Astrocyte of the hippocampus (primary cell): ENCODE measurements around the gene H2BK1.

Source experiments
- DNase-seq: peaks from one replicate; pipeline ENCODE4 v3.0.0; 2011; ENCODE audit warnings: low read depth, low spot score

H2BK1 gene

DNA sequence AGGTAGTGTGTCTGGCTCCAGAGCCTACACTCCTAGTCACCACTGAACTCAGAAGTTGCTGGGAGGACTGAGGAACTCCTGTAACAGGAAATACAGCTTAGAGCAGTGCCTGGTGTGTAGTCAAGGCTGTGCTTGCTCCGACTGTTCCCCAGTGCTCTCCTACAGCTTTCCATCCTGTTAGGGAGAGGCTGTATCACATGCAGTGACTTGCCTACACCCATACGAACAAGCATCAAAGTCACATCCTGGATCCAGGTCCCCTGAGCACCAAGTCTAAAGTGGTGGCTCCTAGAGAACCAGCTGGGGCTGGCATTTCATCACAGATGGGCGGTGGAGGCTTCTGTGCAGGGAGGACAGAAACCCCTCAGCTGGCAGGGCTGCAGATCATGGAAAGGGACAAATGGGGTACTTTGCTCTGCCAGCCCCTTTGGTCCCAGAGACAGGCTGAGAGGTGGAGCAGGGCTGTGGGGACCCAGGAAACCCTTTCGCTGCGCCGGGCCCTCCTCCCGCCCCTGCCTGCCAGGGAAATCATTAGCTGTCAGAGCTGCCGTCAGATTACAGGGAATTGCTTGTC, 30.9 kb downstream of the H2BK1 start:
- no peak for DNase-seq

DNA sequence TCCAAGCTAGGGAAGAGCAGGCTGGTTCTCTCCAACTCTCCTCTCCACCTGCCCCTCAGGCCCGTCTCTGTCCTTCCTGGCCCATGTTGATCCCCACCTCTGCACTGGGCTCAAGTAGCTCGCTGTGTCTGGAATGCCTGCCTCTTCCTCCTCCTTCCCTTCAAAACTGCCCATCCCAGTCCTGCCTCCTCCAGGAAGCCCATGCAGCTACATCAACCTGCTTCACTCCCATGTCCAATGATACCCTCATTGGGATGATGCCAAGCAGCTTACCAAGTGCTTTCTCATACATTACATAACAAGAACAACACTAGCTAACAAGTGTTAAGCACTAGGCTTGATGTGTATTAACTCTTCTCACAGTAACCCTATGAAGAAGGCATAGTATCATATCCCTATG, 31.5 kb downstream of the H2BK1 start:
- no peak for DNase-seq

DNA sequence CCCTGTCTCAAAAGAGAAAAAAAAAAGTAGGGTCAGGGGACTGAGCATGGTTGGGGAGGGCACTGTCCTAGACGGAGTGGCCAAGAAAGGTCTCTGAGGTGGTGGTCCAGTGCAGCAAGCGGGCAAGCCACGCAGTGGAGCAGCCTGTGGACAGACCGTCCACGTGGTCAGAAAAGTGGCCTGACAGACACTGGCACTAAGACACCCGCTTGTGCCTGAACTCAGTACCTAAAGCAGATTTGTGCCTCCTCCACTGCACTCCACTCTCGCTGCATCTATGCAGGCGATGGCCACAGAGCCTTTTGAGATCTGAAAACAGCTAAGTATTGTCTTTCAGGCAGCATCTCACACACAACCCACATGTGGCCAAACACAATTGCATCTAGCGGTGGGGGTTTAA, 32.1 kb downstream of the H2BK1 start:
- no peak for DNase-seq

DNA sequence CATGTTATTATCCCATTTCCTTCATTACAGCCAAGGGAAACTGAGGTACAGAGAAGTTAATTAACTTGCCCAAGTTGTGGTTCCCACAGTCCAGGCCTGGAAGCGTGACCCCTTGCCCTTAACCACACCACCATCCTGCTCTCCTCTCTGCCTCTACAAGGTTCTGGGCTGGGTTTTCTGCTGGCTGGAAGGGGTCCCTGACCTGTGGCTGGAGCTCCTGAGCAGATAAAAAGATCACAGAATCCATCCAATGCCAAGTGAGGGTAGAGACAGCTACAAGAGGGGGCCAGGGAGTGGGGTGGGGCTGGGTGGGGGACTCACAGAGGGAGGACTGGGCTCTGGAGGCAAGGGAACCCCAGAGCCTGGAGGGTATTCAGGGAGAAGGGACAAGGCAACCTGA, 33.0 kb downstream of the H2BK1 start:
- DNase-seq = no peak

DNA sequence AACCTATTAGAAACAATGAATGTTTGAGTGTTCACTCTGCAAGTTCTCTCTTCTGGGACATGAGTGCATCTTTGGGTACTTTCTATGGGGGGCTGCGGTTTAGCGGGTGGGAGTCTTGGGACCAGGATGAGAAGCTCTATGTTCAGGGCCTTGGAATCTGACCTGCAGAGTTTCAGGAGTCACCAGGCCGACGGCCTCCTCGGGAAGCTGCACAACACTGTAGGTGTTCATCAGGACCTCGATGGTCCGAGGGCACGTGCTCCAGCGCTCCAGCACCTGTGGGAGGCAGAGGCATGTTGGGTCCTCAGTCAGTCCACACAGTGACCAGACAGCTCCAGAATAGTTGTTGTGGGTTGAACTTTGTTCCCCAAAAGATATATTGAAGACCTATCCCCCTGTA, 33.9 kb downstream of the H2BK1 start:
- DNase-seq = no peak

DNA sequence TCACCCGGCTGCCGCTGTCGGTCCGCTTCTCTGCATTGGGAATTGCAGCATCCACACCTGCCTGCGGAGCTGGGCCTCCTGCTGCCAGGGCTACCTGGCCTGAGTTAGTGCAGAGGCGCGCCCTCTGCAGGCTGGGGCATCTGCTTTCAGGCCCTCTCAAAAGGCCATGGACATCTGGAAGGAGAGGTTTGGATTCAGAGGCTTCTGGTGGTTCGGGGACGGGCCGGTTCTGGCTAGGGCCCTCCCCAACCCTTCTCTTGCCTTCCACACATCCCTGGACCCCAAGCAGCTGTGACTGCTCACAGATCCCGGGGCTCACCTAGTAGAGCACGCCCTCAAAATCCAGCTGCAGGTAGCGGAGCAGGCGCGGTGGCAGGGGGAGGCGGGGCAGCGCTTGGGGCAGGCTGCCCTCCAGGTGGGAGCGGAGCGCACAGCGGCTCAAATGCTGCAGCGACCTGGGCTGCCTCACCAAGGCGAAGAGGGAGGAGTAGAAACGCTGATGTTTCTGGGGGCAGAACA, 34.4 kb downstream of the H2BK1 start:
- DNase-seq = no peak

DNA sequence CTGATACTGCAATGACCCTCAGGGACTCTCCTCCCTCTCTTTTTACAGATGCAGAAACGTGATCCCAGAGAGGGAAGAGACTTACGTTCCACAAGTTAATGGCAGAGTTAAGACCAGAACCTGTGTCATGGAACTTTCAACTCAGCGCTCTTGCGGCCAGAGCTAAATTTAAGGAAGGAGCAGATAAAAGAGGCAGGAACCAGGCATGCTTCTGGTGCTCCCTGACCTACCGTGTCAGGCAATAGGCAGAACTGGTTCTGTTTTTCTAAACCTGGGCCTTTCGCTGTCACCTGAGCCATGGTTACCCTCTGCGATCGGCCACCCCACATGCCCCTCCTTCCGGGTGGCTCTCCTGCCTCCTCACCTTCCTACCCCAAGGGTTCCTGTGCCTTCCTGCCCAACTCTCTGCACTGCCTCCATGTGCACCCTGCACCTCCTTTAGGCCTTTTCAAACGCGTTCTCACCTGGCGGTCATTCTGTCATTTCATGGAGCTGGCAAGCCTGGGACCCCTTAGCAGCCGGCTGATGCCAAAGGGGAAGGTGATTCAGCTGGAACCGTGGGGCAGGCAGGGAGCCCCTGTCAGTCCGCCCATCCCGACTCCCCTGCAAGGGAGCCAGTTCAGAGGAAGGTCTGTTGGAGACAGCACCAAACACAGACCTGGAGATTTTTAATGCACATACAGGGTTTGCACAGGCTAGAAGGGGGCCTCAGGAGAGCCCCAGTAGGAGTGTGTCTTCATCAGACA, 35.1 kb downstream of the H2BK1 start:
- DNase-seq = no peak

DNA sequence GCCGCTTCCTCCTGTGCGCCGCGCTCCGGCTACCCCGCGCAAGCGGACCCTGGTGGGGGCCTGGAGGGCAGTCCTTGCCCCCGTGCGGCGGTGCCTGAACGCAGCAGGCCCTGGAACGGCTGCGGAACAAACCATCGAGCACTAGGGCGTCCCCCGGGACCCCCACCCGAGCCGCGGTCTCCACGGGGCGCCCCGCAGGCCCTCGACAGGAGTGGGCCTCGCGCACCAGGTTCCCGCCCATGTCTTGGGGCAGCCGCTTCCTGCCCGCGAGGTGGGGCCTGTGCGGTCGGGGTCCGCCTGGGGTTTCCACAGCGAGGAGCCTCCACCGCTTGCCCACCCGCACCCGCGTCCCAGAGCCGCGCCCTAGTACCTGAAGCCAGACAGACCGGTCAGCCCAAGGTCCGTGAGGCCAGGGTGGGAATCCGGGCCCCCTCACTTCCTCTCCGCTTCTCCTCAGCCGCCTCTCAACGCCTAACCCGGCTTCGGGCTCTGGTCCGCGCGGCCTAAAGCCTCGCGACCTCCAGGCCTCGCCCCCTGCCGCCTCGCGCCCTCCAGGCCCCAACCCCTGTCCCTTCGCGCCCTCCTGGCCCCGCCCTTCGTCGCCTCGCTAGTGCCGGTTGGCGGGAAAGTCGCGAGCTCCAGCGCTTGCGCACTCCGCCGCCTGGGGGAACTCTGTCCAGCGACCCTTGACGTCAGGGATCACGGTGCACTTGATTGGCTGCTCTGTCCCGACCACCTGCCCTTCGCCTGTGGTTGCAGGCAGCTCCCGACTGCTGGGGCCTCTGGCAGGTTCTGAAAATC, 35.8 kb downstream of the H2BK1 start:
- peak; percentile 39 for DNase-seq

DNA sequence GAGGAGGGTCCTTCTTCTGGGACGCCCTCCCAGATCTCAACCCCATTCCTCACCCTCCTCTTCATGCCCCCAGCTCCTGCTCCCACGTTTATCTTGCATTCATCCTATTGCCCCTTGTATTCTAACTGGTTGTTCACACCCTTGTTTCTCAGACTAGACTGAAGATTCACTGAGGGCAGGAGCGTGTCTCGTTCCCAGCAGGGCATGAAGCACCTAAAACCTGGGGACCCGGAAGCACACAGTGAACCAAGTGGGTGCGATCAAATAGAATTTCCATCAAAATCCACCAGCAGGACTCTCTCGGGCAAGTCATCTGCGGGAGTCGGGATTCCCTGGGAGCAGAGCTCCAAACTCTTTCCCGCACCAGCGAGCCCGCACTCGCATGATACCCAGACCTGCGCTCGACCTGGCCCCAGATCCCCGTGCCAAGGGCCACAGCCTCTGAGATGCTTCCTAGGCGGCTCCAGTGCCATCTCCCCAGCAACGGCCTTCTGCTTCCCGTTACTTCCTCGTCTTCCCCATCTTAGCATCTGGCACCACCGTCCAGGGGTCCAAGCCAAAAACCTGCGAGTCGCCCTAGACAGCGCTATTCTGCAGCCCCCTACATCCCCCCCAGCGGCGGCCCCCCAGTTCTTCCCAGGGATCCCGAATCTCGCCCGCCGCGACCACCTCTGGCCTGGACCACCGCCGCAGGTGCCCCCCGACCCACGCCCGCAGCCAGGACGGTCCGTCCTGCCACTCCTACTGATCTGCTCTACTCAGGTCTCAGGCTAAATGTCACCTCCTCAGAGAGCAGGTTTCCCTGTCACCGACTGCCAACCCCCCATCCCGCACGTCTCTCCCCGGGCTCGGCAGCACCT, 36.7 kb downstream of the H2BK1 start:
- DNase-seq = no peak

DNA sequence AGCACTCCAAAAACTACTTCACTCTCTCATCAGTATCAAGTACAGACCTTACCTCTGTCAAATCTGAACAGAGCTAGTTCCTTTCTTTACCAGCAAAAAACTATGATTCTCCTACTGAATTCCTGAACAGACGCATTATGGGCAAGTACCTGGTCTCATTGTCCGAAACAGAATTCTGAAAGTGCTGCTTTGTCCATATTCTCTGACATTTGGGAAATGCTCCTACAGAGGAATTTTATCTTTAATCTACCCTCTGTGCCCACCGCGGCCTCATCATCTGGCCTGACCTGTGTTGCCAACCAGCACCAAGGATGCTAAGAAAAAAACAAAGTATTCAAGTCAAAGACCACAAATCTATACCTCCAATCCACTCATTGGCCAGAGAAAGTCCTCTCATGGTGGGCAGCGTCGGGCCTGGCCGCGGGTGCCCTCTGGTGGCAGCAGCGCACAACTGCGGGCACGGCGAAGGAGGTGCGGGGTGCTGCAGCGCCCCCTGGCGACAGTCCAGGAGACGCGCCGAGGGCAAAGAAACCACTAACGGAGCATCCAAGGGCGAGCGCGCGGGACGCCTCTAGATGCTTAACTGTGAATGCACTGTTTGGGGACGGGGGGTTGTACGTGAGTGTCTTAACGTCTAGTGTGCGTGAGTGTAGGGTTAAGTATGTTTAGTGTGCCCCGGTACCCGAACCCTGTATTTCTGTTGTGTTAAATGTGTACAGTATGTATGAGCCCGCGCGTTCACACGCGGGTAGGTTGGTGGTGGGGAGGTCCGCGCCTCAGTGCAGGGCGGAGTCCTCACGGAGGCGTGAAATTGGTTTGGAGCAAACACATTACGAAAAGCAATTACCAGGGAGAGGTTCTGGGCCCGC, 37.8 kb downstream of the H2BK1 start:
- DNase-seq = peak; percentile 89

DNA sequence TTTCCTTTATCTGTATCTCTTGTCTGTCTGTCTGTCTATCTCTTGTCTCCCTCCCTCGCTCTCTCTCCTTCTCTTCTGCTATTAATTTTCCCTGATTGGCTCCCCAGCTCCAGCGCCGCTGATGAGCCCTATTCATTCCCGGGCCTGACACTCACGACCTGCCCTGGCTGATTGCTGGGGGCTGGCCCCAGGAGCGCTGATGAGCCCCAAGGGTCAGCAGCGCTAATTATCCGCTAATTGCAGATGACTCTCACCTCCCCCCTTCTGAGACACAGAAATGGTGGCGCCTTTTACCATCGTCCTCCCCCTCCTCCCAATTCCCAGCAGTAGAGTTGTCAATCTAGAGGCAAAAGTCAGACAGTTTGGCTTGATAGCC, 41.5 kb downstream of the H2BK1 start:
- no peak for DNase-seq

DNA sequence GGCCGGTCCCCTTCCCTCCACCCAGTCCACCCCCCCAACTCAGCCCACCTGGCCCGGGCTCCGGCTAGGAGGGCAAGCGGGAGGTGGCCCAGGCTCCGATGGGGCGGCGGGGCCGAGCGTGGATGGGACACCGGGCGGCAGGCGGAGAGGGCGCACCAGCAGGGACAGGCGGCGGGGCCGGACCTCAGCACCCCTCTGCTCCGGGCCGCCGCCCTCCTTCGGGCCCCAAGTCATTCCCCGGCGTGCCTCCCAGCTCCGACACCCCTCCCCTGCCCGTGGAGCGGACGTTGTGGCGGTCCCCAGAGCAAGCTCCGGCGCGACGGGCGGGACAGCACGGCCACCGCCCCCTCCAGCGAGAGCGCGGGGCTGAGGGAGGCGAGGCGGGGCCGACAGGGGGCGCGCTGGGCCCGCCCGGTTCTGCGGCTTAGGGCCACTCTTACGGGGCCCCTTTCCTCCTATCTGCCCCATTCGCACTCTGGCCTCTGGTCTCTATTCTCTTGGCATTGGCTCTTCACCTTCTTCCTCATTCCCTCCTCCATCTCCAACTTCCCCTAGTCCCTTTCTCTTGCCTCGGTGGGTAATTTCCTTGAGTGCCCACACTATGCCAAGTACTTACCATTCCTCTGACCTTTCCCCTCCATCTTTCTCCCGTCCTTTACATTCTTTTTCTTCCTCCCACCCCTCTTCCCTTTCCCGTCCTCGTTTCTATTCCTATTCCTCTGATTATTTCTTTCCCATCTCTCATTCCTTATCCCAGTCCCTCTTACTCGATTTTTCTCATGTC, 42.1 kb downstream of the H2BK1 start:
- peak; percentile 50 for DNase-seq

DNA sequence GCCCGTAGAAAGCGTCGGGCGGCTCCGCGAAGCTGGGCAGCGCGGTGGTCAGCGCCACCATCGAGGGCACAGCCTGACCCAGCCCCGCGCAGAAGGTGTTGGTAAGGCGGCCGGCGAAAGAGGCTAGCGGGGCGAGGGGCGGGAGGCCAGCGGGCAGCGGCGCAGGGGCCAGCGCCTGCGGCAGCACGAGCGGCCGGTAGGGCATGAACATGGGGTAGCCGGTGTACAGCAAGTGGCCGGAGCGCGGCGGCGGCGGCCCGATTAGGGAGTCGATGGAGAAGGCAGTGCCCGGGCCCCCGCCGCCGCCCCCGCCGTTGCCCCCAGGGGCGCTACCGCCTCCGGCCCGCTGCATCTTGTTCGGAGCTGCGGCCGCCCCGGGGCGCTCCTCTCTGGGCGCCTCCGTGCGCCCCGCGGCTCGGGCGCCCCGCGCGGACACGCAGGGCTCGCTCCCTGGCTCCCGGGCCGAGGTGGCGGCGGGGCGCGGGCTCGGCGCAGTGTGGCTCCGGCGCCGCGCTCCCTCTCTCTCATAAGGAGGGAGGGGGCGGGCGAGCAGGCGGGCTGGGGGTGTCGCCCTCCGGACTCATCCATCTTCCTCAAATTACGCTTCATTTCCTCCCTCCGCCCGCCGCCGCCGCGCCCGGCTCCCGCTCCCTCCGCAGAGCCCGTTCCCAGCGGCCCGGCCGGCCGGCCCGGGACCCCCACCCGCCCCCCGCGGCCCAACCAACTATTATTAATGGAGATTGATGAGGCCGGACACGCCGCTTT, 42.9 kb downstream of the H2BK1 start, which contains the start of gene GBX1:
TSS of gene GBX1 (minus strand) at position 498 of the 765 bp plus-strand sequence. CDS start at position 352, 146 bp downstream.
- DNase-seq = peak; percentile 51

DNA sequence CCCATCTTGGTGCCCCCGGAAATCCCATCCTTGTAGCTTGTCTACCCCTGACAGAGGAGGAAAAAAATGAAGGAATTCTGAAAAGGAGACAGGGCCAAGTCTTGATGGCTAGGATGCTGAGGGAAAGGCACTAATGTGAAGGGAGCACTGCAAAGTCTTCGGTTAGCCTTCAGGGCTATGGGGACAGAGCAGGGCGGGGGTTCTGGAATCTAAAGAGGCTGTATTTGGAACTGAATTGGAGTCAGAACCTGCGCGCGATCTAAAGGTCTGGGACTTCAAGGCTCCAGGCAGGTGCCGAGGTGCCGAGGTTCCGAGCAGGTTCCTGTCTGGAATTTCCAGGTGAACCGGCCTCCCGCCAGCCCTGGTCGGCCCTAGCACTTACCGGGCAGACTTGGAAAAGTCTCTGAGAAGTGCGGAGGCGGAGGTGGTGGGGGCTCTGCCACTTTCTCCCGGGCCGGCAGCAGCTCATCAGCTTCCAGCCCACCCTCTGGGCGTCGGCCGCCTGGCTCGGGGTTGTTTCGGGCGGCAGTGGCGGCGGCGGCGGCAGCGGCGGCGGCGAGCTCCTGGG, 43.6 kb downstream of the H2BK1 start:
- DNase-seq = no peak

DNA sequence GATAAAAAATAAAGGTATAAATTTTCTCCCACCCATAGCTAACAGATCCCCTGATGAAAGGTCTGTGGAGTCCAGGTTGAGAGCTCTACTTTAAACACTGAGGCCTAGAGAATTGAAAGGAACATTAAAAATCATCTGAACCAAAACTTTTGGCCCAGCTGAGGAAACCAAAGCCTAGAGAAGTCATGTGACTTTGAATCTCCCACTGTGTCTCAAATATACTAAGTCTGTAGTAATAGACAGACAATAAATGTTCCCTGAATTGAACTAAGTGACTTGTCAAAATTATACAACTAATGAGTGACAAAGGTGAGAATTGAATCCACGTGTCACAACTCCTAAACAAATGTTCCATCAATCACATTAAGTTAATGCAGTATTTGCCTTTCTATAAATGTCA, 48.5 kb downstream of the H2BK1 start:
- no peak for DNase-seq
